ENCODE data around the gene KICS2. TPM values are rescaled to one million over a fixed set of nuclear protein-coding genes. Genes with fewer than 3 reads are reported as not detected.

Gene KICS2
- total and polyA plus RNA-seq, 9 of the 15 experiments (the other 6 are each of a cell fraction or from before 2014, with no cell fraction given) = 2.3 to 6.4 (median 5.5) TPM

DNA sequence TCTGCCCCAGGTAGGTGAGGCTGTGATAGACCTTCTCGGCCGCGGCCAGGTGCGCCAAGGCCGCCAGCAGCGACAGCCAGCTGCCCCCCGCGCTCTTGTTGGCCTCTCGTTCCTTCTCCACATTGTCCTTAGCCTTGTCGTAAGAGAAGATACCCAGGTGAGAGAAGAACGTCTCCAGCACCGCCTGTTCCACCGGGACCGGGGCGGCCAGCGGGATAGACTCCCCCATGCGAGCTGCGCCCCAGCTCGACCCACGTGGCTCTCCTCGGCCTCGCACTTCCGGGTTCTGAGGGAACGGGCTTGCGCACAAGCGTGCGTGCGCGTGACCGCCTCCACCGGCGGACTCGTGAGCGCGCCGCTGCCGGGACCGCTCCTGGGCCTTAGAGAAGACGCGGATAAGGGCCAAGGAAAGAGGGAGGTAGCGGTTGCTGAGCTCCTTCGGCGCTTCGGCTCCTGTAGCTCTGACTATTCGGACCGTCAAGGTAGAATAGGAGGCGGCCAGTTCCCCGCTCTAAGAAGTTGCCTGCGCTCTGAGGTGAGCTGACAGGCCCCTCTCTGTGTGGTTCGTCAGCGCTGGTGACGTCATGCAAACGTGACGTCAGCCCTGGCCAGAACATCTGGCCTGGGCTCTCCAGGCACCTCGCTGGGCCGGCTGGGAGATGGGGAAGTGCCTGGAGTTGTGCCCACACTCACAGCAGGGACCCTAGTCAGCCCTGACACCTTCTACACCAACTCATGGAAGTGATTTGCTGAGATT, at the start of gene KICS2 (continued):
- TF ChIP-seq, protein P1, sequence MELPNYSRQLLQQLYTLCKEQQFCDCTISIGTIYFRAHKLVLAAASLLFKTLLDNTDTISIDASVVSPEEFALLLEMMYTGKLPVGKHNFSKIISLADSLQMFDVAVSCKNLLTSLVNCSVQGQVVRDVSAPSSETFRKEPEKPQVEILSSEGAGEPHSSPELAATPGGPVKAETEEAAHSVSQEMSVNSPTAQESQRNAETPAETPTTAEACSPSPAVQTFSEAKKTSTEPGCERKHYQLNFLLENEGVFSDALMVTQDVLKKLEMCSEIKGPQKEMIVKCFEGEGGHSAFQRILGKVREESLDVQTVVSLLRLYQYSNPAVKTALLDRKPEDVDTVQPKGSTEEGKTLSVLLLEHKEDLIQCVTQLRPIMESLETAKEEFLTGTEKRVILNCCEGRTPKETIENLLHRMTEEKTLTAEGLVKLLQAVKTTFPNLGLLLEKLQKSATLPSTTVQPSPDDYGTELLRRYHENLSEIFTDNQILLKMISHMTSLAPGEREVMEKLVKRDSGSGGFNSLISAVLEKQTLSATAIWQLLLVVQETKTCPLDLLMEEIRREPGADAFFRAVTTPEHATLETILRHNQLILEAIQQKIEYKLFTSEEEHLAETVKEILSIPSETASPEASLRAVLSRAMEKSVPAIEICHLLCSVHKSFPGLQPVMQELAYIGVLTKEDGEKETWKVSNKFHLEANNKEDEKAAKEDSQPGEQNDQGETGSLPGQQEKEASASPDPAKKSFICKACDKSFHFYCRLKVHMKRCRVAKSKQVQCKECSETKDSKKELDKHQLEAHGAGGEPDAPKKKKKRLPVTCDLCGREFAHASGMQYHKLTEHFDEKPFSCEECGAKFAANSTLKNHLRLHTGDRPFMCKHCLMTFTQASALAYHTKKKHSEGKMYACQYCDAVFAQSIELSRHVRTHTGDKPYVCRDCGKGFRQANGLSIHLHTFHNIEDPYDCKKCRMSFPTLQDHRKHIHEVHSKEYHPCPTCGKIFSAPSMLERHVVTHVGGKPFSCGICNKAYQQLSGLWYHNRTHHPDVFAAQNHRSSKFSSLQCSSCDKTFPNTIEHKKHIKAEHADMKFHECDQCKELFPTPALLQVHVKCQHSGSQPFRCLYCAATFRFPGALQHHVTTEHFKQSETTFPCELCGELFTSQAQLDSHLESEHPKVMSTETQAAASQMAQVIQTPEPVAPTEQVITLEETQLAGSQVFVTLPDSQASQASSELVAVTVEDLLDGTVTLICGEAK (IDR thresholded peaks at IDR 0.05) = no peak
- TF ChIP-seq, protein P1 (CRISPR knock-in tag; IDR thresholded peaks at IDR 0.05) = no peak
- TF ChIP-seq SP2 (IDR thresholded peaks at IDR 0.05; ENCODE audit: extremely low read depth, low read depth, low read length, poor library complexity, severe bottlenecking) = no peak
- no peak for TF ChIP-seq ZNF586 (CRISPR knock-in tag; conservative IDR thresholded peaks at IDR 0.05)
- TF ChIP-seq NR4A1 (CRISPR knock-in tag; IDR thresholded peaks at IDR 0.05) = no peak
- no peak for TF ChIP-seq NR4A1 (tag; IDR thresholded peaks at IDR 0.05)
- no peak for TF ChIP-seq EP300 (IDR thresholded peaks at IDR 0.05; ENCODE audit: low read length)
- no peak for TF ChIP-seq E4F1 (CRISPR knock-in tag; IDR thresholded peaks at IDR 0.05; ENCODE audit: borderline replicate concordance)
- peak; percentile 73 for TF ChIP-seq TAF1 (IDR thresholded peaks at IDR 0.05; ENCODE audit: control insufficient read depth, extremely low read depth, insufficient read depth, low read length, severe bottlenecking)

Data from K562 (cell line).